SJSA1 (cell line): ENCODE data around the gene PLD1. TPM values are rescaled to one million over a fixed set of nuclear protein-coding genes. Genes with fewer than 3 reads are reported as not detected.

Source experiments
- DNase-seq, 2 experiments: peaks; one replicate each; pipeline ENCODE4 v3.0.0-alpha.2; 2015 to 2020; ENCODE audit warnings: low spot score in 2 of 2, low read depth in 1 of 2
- H3K27ac ChIP-seq: fragments of 250-450 bp; sonication (Bioruptor Pico); 2 replicates; pipeline ENCODE4 v1.5.1; 2020; ENCODE audit warnings: mild to moderate bottlenecking, moderate library complexity
- H3K27me3 ChIP-seq: fragments of 250-450 bp; sonication (Bioruptor Pico); replicated peaks from 2 replicates; pipeline ENCODE4 v1.5.1; 2020; ENCODE audit warnings: mild to moderate bottlenecking, moderate library complexity
- H3K36me3 ChIP-seq: fragments of 250-450 bp; sonication (Bioruptor Pico); 2 replicates; pipeline ENCODE4 v1.5.1; 2020; ENCODE audit warnings: mild to moderate bottlenecking
- H3K4me1 ChIP-seq: fragments of 250-450 bp; sonication (Bioruptor Pico); replicated peaks from 2 replicates; pipeline ENCODE4 v1.6.1; 2021; ENCODE audit warnings: mild to moderate bottlenecking
- H3K4me3 ChIP-seq: fragments of 250-450 bp; sonication (Bioruptor Pico); 2 replicates; pipeline ENCODE4 v1.5.1; 2020; ENCODE audit warnings: mild to moderate bottlenecking
- H3K9me3 ChIP-seq: fragments of 250-450 bp; sonication (Bioruptor Pico); replicated peaks from 2 replicates; pipeline ENCODE4 v1.5.1; 2020; ENCODE audit warnings: mild to moderate bottlenecking
- total RNA-seq: library from RNA; depleted of rRNA; stranded (reverse); fragments of >200 nt; shearing (Covaris generic); gene quantifications from 2 replicates; pipeline ENCODE4 v1.2.3, GENCODE V29; 2014

The PLD1 gene
- total RNA-seq, 1 experiment from 2014 or later: 3.3 TPM

GRCh38 chr3:171791692-171792076 lies 18.6 kb downstream of the PLD1 start:
- H3K4me1 ChIP-seq: peaks cover 48% of the 10 kb centered on the region

GRCh38 chr3:171790898-171791691 lies 19.2 kb downstream of the PLD1 start:
- H3K9me3 ChIP-seq: no peaks in the 10 kb centered on the region
- no peak for DNase-seq
- no peak overlapping the region for H3K4me3 ChIP-seq
- peaks cover 48% of the 10 kb centered on the region for H3K4me1 ChIP-seq
- H3K27ac ChIP-seq: peak overlapping the region; percentile 76
- no peaks in the 10 kb centered on the region for H3K36me3 ChIP-seq
- H3K27me3 ChIP-seq: no peaks in the 10 kb centered on the region

More at GRCh38 chr3:171791692-171792076, 18.6 kb downstream of the PLD1 start:
- H3K27me3 ChIP-seq: no peaks in the 10 kb centered on the region
- peak; percentile 62 to 79 for DNase-seq
- H3K4me3 ChIP-seq: no peak overlapping the region
- peak overlapping the region; percentile 76 for H3K27ac ChIP-seq
- no peaks in the 10 kb centered on the region for H3K36me3 ChIP-seq
- no peaks in the 10 kb centered on the region for H3K9me3 ChIP-seq

- no peak overlapping the region for H3K4me3 ChIP-seq
- peak overlapping the region; percentile 76; the same call in 1 of the 2 replicates for H3K27ac ChIP-seq
- no peak for DNase-seq
These were observed 19.7 kb downstream of the PLD1 start for GRCh38 chr3:171790574-171790897.

GRCh38 chr3:171789759-171790505 lies 20.4 kb downstream of the PLD1 start:
- no peak for DNase-seq
- Histone ChIP-seq H3K27ac (peak overlapping the region; percentile 76; the same call in 1 of the 2 replicates), H3K9me3 (no peaks in the 10 kb centered on the region), H3K4me3 (no peak overlapping the region), H3K4me1 (peaks cover 48% of the 10 kb centered on the region), H3K36me3 (no peaks in the 10 kb centered on the region), H3K27me3 (no peaks in the 10 kb centered on the region)

More at GRCh38 chr3:171790574-171790897, 19.7 kb downstream of the PLD1 start:
- Histone ChIP-seq H3K36me3 (no peaks in the 10 kb centered on the region), H3K9me3 (no peaks in the 10 kb centered on the region), H3K27me3 (no peaks in the 10 kb centered on the region), H3K4me1 (peaks cover 48% of the 10 kb centered on the region)

- Histone ChIP-seq H3K36me3 (no peaks in the 10 kb centered on the region), H3K4me3 (no peak overlapping the region), H3K4me1 (peaks cover 48% of the 10 kb centered on the region), H3K9me3 (no peaks in the 10 kb centered on the region), H3K27ac (peak overlapping the region; percentile 67), H3K27me3 (no peaks in the 10 kb centered on the region)
- peak in 1 of 2 experiments; percentile 67 for DNase-seq
These were observed 21.5 kb downstream of the PLD1 start for GRCh38 chr3:171788546-171789351.

- Histone ChIP-seq H3K27ac (no peak overlapping the region), H3K4me1 (peaks cover 53% of the 10 kb centered on the region), H3K36me3 (no peaks in the 10 kb centered on the region), H3K9me3 (no peaks in the 10 kb centered on the region), H3K27me3 (no peaks in the 10 kb centered on the region), H3K4me3 (no peak overlapping the region)
- DNase-seq: no peak
These were observed 23.3 kb downstream of the PLD1 start for GRCh38 chr3:171786997-171787396.

GRCh38 chr3:171784937-171785336 lies 25.3 kb downstream of the PLD1 start:
- no peaks in the 10 kb centered on the region for H3K36me3 ChIP-seq
- H3K9me3 ChIP-seq: no peaks in the 10 kb centered on the region
- no peak overlapping the region for H3K27ac ChIP-seq
- no peak for DNase-seq
- no peak overlapping the region for H3K4me3 ChIP-seq
- peaks cover 46% of the 10 kb centered on the region for H3K4me1 ChIP-seq
- H3K27me3 ChIP-seq: no peaks in the 10 kb centered on the region

- Histone ChIP-seq H3K4me3 (no peak overlapping the region), H3K9me3 (no peaks in the 10 kb centered on the region), H3K27me3 (no peaks in the 10 kb centered on the region), H3K27ac (no peak overlapping the region), H3K36me3 (no peaks in the 10 kb centered on the region), H3K4me1 (peaks cover 41% of the 10 kb centered on the region)
- DNase-seq: no peak
These were observed 25.9 kb downstream of the PLD1 start for GRCh38 chr3:171784387-171784786.

GRCh38 chr3:171783626-171784025 lies 26.7 kb downstream of the PLD1 start:
- no peaks in the 10 kb centered on the region for H3K27me3 ChIP-seq
- no peak overlapping the region for H3K27ac ChIP-seq
- DNase-seq: no peak
- peaks cover 33% of the 10 kb centered on the region for H3K4me1 ChIP-seq
- no peak overlapping the region for H3K4me3 ChIP-seq
- no peaks in the 10 kb centered on the region for H3K9me3 ChIP-seq
- no peaks in the 10 kb centered on the region for H3K36me3 ChIP-seq

GRCh38 chr3:171783086-171783485 lies 27.2 kb downstream of the PLD1 start:
- H3K9me3 ChIP-seq: no peaks in the 10 kb centered on the region
- no peaks in the 10 kb centered on the region for H3K27me3 ChIP-seq
- H3K27ac ChIP-seq: no peak overlapping the region
- no peak for DNase-seq
- H3K4me3 ChIP-seq: no peak overlapping the region
- H3K36me3 ChIP-seq: no peaks in the 10 kb centered on the region
- peaks cover 28% of the 10 kb centered on the region for H3K4me1 ChIP-seq

- Histone ChIP-seq H3K4me3 (no peak overlapping the region), H3K4me1 (peaks cover 28% of the 10 kb centered on the region), H3K27me3 (no peaks in the 10 kb centered on the region), H3K9me3 (no peaks in the 10 kb centered on the region), H3K27ac (no peak overlapping the region), H3K36me3 (no peaks in the 10 kb centered on the region)
- DNase-seq: no peak
These were observed 27.7 kb downstream of the PLD1 start for GRCh38 chr3:171782617-171783016.

GRCh38 chr3:171781711-171782127 lies 28.6 kb downstream of the PLD1 start:
- Histone ChIP-seq H3K36me3 (no peaks in the 10 kb centered on the region), H3K4me1 (peaks cover 28% of the 10 kb centered on the region), H3K4me3 (no peak overlapping the region), H3K27me3 (no peaks in the 10 kb centered on the region), H3K27ac (no peak overlapping the region; the same call in 1 of the 2 replicates), H3K9me3 (no peaks in the 10 kb centered on the region)
- peak in 1 of 2 experiments; percentile 73 for DNase-seq

- Histone ChIP-seq H3K36me3 (no peaks in the 10 kb centered on the region), H3K4me1 (peaks cover 28% of the 10 kb centered on the region), H3K27ac (no peak overlapping the region), H3K27me3 (no peaks in the 10 kb centered on the region), H3K9me3 (no peaks in the 10 kb centered on the region), H3K4me3 (no peak overlapping the region)
- no peak for DNase-seq
These were observed 31.8 kb downstream of the PLD1 start for GRCh38 chr3:171778493-171778892.
